SK-N-DZ (cell line): Measurements from ENCODE around the gene SLC25A26.
A peak's percentile ranks its signal among the peaks of the same experiment; 100 is the strongest.

Source experiments
- DNase-seq: peaks from one replicate; pipeline ENCODE4 v3.0.0-alpha.2; 2015; ENCODE audit warnings: low spot score

The SLC25A26 gene

GRCh38 chr3:66370179-66370578 lies 149.4 kb downstream of the SLC25A26 start:
- no peak for DNase-seq

DNA sequence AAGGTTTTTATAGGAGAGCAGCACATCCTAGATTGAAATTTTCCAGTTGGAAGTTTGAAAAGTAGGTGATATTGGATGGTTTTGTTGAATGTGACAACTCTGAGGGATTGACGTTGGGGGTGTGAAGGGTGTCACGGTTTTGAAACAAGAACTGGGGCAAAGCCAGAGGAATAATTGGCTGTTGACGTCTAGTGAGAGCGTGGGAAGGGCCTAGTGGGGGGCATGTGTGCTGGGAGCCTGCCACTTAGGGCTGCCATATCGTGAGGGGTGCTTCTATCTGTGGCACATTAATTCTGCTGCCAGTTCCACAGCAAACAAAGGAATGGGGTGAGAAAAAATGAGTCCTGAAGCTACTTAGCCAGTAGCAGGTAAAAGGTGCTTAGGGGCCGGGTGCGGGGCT lies 150.6 kb downstream of the SLC25A26 start:
- no peak for DNase-seq

DNA sequence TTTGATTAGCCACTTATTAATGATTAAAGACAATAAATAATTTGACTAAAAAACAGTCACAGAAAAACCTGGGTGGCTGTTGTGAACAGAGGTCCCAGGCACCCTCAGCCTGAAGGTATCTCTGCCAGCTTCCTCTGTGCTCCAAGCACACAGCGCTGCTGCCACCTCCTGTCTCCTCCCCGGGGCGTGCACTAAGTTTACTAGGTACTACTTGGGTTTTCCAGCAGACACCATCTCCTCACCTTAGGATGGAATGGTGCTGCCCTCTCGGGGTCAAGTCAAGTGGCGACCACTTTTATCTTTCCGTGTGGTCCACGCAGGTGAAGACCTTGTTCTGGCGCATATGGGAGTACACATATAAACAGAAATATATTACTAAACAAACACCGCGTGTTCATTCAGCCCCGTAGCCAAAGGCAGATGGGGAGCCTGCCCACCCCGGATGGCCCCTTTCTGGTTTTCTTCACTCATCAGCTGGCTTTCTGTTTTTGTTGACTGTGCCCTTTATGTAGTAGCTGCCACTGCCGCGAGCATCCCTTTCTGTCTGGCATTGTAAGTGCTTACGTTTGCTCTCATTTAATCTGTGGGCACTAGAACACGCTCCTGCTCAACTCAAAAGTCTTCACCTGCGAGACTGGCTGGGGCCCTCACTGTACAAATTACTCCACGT lies 152.0 kb downstream of the SLC25A26 start:
- peak; percentile 16 for DNase-seq

GRCh38 chr3:66376568-66376967 lies 155.8 kb downstream of the SLC25A26 start:
- no peak for DNase-seq

GRCh38 chr3:66377800-66378199 lies 157.0 kb downstream of the SLC25A26 start:
- DNase-seq, result no peak

GRCh38 chr3:66378256-66378655 lies 157.5 kb downstream of the SLC25A26 start:
- no peak for DNase-seq

- no peak for DNase-seq
Measured at GRCh38 chr3:66379565-66379964, 158.8 kb downstream of the SLC25A26 start.

DNA sequence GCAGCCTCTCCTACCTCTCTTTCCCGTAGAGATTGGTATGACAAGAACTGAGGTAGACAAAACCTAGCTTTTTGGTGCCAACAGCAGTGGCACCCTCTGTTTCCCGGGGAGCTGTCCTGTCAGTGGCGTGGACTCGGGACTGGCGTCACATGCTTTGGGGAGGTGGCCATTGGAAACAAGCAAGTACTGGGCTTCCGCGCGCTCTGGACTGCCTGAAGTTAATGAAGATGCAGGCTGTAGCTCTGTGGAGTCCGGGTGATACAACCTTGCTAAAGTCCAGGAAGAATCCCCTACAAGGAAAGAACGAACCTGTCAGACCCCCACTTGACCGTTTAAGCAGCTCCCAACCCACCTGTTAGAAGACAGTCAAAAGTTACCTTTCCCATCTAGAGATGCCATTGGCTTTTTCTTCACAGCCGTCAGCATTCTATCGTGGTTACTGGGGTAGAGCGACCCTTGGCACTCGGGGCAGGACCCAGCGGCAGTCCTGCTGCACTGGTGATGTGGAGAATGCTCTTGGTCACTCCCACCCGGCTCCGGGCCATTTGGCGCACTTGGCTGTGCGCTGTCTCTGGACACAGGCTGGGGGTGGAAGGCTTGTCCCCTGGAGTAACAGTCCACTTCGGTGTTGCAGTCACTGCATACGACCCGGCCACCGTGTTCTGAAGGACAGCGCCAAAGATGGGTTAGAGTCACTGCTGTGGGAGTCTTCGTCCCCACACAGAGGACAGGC lies 159.6 kb downstream of the SLC25A26 start:
- no peak for DNase-seq

DNA sequence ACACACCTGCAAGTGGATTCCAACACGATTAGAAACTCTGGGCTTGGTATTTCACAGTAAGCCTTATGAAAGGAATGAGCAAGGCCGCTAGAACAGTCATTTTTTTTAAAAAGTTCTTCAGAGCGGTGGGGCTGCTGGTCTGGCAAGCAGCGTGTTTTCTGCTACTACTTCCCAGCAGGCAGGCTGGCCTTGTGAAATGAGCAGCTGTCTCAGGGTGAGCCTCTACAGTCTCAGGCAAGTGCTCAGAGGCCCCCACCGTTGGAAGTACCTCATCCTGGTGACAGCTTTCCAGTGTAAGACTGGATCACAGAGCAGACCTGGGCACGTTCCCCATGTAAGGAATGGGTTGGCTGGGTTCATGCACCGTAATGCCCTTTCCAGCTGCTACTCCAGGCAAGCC lies 160.8 kb downstream of the SLC25A26 start:
- no peak for DNase-seq

DNA sequence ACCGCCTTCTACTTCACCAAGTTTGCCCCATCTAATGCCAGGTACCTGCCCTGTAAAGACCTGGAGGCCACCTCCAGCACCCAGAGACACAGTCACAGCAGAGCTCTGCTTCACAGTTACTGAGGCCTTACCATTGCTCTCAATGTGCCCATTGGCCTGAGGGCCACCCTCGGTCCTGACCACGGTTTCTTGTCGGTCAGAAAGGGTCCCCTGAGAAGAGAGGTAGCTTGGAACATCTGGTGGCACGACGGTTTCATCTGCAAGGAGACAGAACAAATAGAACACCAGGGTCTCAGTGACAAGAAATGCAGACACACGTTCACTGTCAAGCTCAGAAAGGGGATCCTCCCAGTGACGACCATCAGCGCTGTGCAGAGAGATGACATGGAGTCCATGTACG lies 161.3 kb downstream of the SLC25A26 start:
- no peak for DNase-seq

- DNase-seq, result no peak
Measured at GRCh38 chr3:66383023-66383422, 162.2 kb downstream of the SLC25A26 start.

- DNase-seq, result no peak
Measured at GRCh38 chr3:66383998-66384745, 163.4 kb downstream of the SLC25A26 start.

GRCh38 chr3:66385066-66385465 lies 164.3 kb downstream of the SLC25A26 start:
- no peak for DNase-seq

GRCh38 chr3:66386011-66386924 lies 165.5 kb downstream of the SLC25A26 start:
- no peak for DNase-seq

DNA sequence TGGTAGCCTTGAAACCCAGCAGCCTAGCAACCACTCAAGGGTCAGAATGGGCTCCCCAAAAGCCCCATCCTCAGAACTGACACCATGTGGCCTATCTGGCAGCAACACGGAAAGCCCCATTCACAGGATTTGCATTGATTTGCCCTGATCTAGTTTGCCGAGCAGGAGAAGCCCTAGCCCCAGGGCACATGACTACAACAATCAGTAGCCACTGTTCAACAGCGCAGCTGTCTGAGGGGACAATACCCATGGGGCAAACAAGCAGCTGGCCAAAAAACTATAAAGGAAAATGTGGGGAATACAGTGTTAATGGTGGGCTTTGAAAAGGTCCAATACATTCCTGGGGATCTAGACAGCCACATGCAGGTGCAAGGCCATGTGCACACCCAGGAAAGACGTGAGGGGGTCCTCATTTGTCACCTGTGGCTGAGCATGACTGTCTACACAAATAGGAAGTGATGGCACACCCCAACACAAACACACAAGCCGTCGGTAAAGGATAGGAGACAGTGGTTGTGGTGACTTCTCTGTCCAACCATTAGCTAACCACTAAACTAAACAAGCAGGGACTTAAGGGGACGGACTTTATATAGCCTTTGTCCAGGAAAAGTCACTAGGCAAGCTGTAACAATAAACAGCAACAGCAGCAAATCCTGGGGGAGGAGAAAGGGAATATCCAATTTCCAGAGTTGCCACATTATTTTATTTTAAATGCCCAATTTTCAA lies 166.3 kb downstream of the SLC25A26 start:
- no peak for DNase-seq

DNA sequence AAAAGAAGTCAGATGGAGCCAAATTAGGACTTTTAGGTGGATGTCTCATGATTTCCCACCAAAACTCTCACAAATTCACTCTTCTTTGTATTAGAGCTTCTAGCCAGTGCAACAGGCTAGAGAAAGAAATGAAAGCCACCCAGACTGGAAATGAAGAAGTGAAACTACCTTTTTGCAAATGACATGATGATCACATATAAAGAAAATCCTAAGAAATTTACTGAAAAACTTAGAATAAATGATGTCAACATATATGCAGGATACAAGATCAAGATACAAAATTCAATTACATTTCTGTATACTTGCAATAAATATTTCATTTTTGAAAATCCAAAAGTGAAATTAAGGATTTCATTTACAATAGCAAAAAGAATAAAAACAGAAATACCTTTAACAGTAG lies 169.2 kb downstream of the SLC25A26 start:
- no peak for DNase-seq

- no peak for DNase-seq
Measured at GRCh38 chr3:66392512-66392911, 171.7 kb downstream of the SLC25A26 start.

DNA sequence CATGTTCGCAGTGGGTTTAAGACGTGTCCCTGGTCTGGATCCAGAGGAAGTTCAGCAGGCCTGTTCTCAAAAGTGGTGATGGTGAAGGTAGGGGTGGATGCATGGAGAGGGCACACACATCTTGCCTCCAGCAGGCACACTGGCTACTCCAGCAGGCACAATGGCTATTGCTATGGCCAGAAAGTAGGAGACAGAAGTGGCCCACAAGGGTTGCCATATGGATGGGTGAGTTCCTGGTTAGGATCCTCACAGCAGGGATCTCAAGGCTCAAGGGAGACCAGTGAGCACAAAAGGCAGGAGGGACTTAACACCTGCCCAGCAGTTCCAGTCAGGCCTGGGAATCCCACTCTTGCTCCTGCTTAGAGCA lies 172.1 kb downstream of the SLC25A26 start:
- no peak for DNase-seq

GRCh38 chr3:66393333-66394005 lies 172.7 kb downstream of the SLC25A26 start:
- no peak for DNase-seq

- no peak for DNase-seq
Measured at GRCh38 chr3:66394019-66394752, 173.4 kb downstream of the SLC25A26 start.
